ENCODE measurements around the gene BAG3. TPM values are rescaled to one million over a fixed set of nuclear protein-coding genes. Genes with fewer than 3 reads are reported as not detected.
"Not testable (repeated sequence)": the region's sequence is repeated elsewhere in the genome, so short reads cannot be mapped to it uniquely, and the experiment has no call there.

The BAG3 gene
- total RNA-seq, 1 donor from 2014 or later, result 42.6 TPM

GRCh38 chr10:119689016-119689580 is 37.9 kb downstream of the BAG3 start:
- no peak for DNase-seq (ENCODE audit: low read depth)

GRCh38 chr10:119691726-119692125 is 40.5 kb downstream of the BAG3 start:
- peak; percentile 63 for DNase-seq (ENCODE audit: low read depth)

- DNase-seq (ENCODE audit: low read depth), result peak; percentile 81
These were observed 42.2 kb downstream of the BAG3 start for GRCh38 chr10:119693262-119693957.

GRCh38 chr10:119694608-119695007 is 43.4 kb downstream of the BAG3 start:
- DNase-seq (ENCODE audit: low read depth), result peak; percentile 88

GRCh38 chr10:119700321-119700954 is 49.3 kb downstream of the BAG3 start:
- DNase-seq (ENCODE audit: low read depth), result no peak

GRCh38 chr10:119701861-119702260 is 50.7 kb downstream of the BAG3 start:
- DNase-seq (ENCODE audit: low read depth), result no peak

GRCh38 chr10:119702583-119702982 is 51.4 kb downstream of the BAG3 start:
- no peak for DNase-seq (ENCODE audit: low read depth)

GRCh38 chr10:119703903-119704508 is 52.8 kb downstream of the BAG3 start:
- DNase-seq (ENCODE audit: low read depth), result no peak

GRCh38 chr10:119705434-119705831 is 54.3 kb downstream of the BAG3 start:
- no peak for DNase-seq (ENCODE audit: low read depth)

- DNase-seq (ENCODE audit: low read depth), result no peak
These were observed 55.5 kb downstream of the BAG3 start for GRCh38 chr10:119706521-119707278.

- not testable (repeated sequence) for DNase-seq (ENCODE audit: low read depth)
These were observed 56.2 kb downstream of the BAG3 start for GRCh38 chr10:119707331-119707730.

GRCh38 chr10:119710935-119711334 is 59.8 kb downstream of the BAG3 start:
- DNase-seq (ENCODE audit: low read depth), result not testable (repeated sequence)

- peak; percentile 72 for DNase-seq (ENCODE audit: low read depth)
These were observed 62.7 kb downstream of the BAG3 start for GRCh38 chr10:119713744-119714483.

GRCh38 chr10:119714484-119714816 is 63.3 kb downstream of the BAG3 start:
- DNase-seq (ENCODE audit: low read depth), result no peak

- DNase-seq (ENCODE audit: low read depth), result no peak
These were observed 64.7 kb downstream of the BAG3 start for GRCh38 chr10:119715628-119716505.

GRCh38 chr10:119723161-119723560 is 72.0 kb downstream of the BAG3 start:
- no peak for DNase-seq (ENCODE audit: low read depth)

- no peak for DNase-seq (ENCODE audit: low read depth)
These were observed 72.4 kb downstream of the BAG3 start for GRCh38 chr10:119723624-119724023.

- DNase-seq (ENCODE audit: low read depth), result peak; percentile 57
These were observed 73.7 kb downstream of the BAG3 start for GRCh38 chr10:119724593-119725516.

GRCh38 chr10:119725517-119725827 is 74.3 kb downstream of the BAG3 start:
- no peak for DNase-seq (ENCODE audit: low read depth)
